Right renal pelvis (tissue), 4 donors: ENCODE measurements around the gene DEF6. TPM values are rescaled to one million over a fixed set of nuclear protein-coding genes. Genes with fewer than 3 reads are reported as not detected.

Experiments used
- DNase-seq, 4 donors: peaks; one replicate each; pipeline ENCODE4 v3.0.0-alpha.2; 2013; ENCODE audit warnings: low read depth in 4 of 4, low spot score in 3 of 4, missing footprints in 1 of 4
- polyA plus RNA-seq, 4 donors: library from polyadenylated mRNA; unstranded; fragments of 120-200 nt; gene quantifications; one replicate each; pipeline ENCODE4 v1.2.1, GENCODE V29; 2013; ENCODE audit not compliant: insufficient read length in 4 of 4

The DEF6 gene
- polyA plus RNA-seq, 4 donors: 2.7 to 4.1 (median 3.7) TPM

GRCh38 chr6:35341557-35341956, 43.9 kb downstream of the DEF6 start:
- DNase-seq: no peak

GRCh38 chr6:35342258-35343091, 44.9 kb downstream of the DEF6 start, which contains the start of gene PPARD:
Gene PPARD, plus strand, starts transcription at chr6:35342558. Its CDS starts 68,530 bp downstream, at chr6:35411088.
- DNase-seq: peak; percentile 93 to 96 (median 94)

- peak in 1 of 4 donors; percentile 30 for DNase-seq
Observed at GRCh38 chr6:35343092-35343834, 45.6 kb downstream of the DEF6 start.

- no peak for DNase-seq
Observed at GRCh38 chr6:35343835-35344550, 46.4 kb downstream of the DEF6 start.

GRCh38 chr6:35351422-35351821, 53.8 kb downstream of the DEF6 start:
- no peak for DNase-seq

GRCh38 chr6:35352735-35353134, 55.1 kb downstream of the DEF6 start:
- no peak for DNase-seq

- no peak for DNase-seq
Observed at GRCh38 chr6:35354361-35355135, 56.9 kb downstream of the DEF6 start.

GRCh38 chr6:35356391-35356790, 58.8 kb downstream of the DEF6 start:
- no peak for DNase-seq

- no peak for DNase-seq
Observed at GRCh38 chr6:35357677-35358076, 60.1 kb downstream of the DEF6 start.

- no peak for DNase-seq
Observed at GRCh38 chr6:35358086-35358485, 60.5 kb downstream of the DEF6 start.

- DNase-seq: no peak
Observed at GRCh38 chr6:35359346-35359743, 61.7 kb downstream of the DEF6 start.

- DNase-seq: no peak
Observed at GRCh38 chr6:35359744-35360348, 62.2 kb downstream of the DEF6 start.

- DNase-seq: no peak
Observed at GRCh38 chr6:35360349-35361138, 62.9 kb downstream of the DEF6 start.

GRCh38 chr6:35362200-35362599, 64.6 kb downstream of the DEF6 start:
- DNase-seq: no peak

- peak in 2 of 4 donors; percentile 42 to 56 for DNase-seq
Observed at GRCh38 chr6:35363293-35363750, 65.7 kb downstream of the DEF6 start.

GRCh38 chr6:35365594-35366203, 68.1 kb downstream of the DEF6 start:
- DNase-seq: no peak

- no peak for DNase-seq
Observed at GRCh38 chr6:35366204-35366596, 68.6 kb downstream of the DEF6 start.

- no peak for DNase-seq
Observed at GRCh38 chr6:35367646-35368037, 70.0 kb downstream of the DEF6 start.
